GM18951 (cell line): Measurements from ENCODE around the gene RAB41.

Experiments
- POLR2A ChIP-seq: IDR thresholded peaks from 4 replicates; pipeline ENCODE4 v1.6.1; 2011; ENCODE audit warnings: mild to moderate bottlenecking; ENCODE audit not compliant: insufficient read length, insufficient read depth; ENCODE audit errors: extremely low read depth
- in situ Hi-C: fragments of 300-500 bp; cut with MboI; formaldehyde crosslinking; loops from one replicate; pipeline ENCODE4 v1.12.0; 2022; ENCODE audit warnings: low sequenced_read_pairs, mixed read lengths, inconsistent platforms; ENCODE audit not compliant: unreplicated experiment

RAB41 gene

DNA sequence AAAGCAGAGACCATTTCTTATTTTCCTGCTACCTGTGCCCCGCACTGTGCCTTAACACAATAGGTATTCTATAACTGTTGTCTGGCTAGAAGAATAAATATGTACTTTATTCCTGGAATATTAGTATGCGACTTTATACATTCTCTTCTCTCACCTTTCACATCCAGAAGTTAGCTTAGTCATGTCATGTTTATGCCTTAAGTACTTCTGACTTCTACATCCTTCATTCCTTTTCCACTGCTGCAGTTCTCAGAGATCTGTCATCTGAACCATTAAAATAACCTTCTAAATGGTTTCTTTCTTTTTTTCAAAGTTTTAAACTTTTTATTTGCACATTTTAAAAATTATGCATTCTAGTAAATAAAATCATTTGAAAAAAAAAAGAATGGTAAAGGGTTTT lies 42.4 kb downstream of the RAB41 start:
- in situ Hi-C loops, result no loop called here
- no peak for TF ChIP-seq POLR2A

GRCh38 chrX:70331161-70331560 lies 49.2 kb downstream of the RAB41 start:
- TF ChIP-seq POLR2A, result no peak
- in situ Hi-C loops, result no loop called here

DNA sequence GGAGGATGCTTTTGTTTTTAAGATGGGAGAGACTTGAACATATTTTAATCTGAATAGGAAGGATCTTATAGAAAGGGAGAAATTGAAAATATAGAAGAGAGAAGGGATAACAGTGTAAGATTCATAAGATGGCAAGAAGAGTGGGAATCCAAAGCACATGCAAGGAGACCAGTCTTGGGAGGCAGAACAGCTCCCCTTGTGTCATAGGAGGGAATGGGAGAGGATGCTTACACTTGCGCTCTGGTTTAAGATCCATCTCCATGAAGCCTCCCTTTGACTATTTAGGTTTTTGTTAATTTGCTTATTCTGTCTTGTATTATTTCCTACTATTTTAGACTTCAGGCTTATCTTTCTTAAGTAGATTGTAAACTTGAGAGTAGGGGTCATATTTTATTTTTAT lies 50.6 kb downstream of the RAB41 start:
- no peak for TF ChIP-seq POLR2A

More for the DNA sequence above, 50.6 kb downstream of the RAB41 start:
- in situ Hi-C loops, result no loop called here
